Smooth muscle cell of the brain vasculature (primary cell): Measurements from ENCODE around the gene SIAH1.
A peak's percentile ranks its signal among the peaks of the same experiment; 100 is the strongest.
"Not testable (repeated sequence)": the region's sequence is repeated elsewhere in the genome, so short reads cannot be mapped to it uniquely, and the experiment has no call there.

Source experiments
- DNase-seq: peaks from one replicate; pipeline ENCODE4 v3.0.0-alpha.2; 2012; ENCODE audit warnings: low read depth, low spot score

The SIAH1 gene

GRCh38 chr16:48332978-48333377 lies 52.2 kb downstream of the SIAH1 start:
- no peak for DNase-seq

GRCh38 chr16:48330841-48331192 lies 54.4 kb downstream of the SIAH1 start:
- DNase-seq = no peak

- no peak for DNase-seq
Measured at GRCh38 chr16:48330189-48330840, 54.9 kb downstream of the SIAH1 start.

GRCh38 chr16:48329138-48329537 lies 56.1 kb downstream of the SIAH1 start:
- DNase-seq = no peak

- no peak for DNase-seq
Measured at GRCh38 chr16:48326915-48327314, 58.3 kb downstream of the SIAH1 start.

GRCh38 chr16:48323783-48324775 lies 61.1 kb downstream of the SIAH1 start:
- no peak for DNase-seq

- DNase-seq = no peak
Measured at GRCh38 chr16:48321317-48322036, 63.7 kb downstream of the SIAH1 start.

GRCh38 chr16:48318630-48319029 lies 66.6 kb downstream of the SIAH1 start:
- DNase-seq = peak; percentile 37

- no peak for DNase-seq
Measured at GRCh38 chr16:48317614-48318315, 67.4 kb downstream of the SIAH1 start.

- no peak for DNase-seq
Measured at GRCh38 chr16:48317026-48317425, 68.2 kb downstream of the SIAH1 start.

- DNase-seq = not testable (repeated sequence)
Measured at GRCh38 chr16:48313905-48314304, 71.3 kb downstream of the SIAH1 start.

- DNase-seq = no peak
Measured at GRCh38 chr16:48310908-48311641, 74.1 kb downstream of the SIAH1 start.
